PC-9 (cell line): Measurements from ENCODE around the gene DMRT1. TPM values are rescaled to one million over a fixed set of nuclear protein-coding genes. Genes with fewer than 3 reads are reported as not detected.

Experiments used
- BruUV-seq: library from RNA; stranded (reverse); fragments of 400-500 nt; replicated peaks from 2 replicates; lab custom pipeline; 2021; lab: Mats Ljungman, UMichigan
- CTCF ChIA-PET: fragments of 300-600 bp; sonication (Branson Sonifier 250); formaldehyde crosslinking; loops from one replicate; lab custom pipeline; 2022; ENCODE audit warnings: antibody characterized with exemption; lab: Charles Lee
- POLR2A ChIA-PET: fragments of 300-600 bp; sonication (Branson Sonifier 250); formaldehyde crosslinking; loops from one replicate; lab custom pipeline; 2022; ENCODE audit warnings: antibody characterized with exemption; ENCODE audit not compliant: unreplicated experiment; lab: Charles Lee
- DNase-seq, 2 experiments: peaks; one replicate each; pipeline versions ENCODE4 v3.0.0 to v3.0.0-alpha.2; 2015 to 2022; ENCODE audit warnings: mixed read lengths in 1 of 2
- H2AFZ ChIP-seq: fragments of 200-600 bp; sonication (generic); 2 replicates; pipeline ENCODE4 v1.8.1; 2017; ENCODE audit warnings: antibody characterized with exemption
- H3F3A ChIP-seq: fragments of 200-600 bp; sonication (generic); 2 replicates; pipeline ENCODE4 v1.8.1; 2017; ENCODE audit warnings: antibody characterized with exemption, mild to moderate bottlenecking, low read depth; ENCODE audit not compliant: insufficient read depth
- H3K27ac ChIP-seq: fragments of 200-600 bp; sonication (generic); 2 replicates; pipeline ENCODE4 v1.6.1; 2016; ENCODE audit warnings: mixed run types
- H3K27me3 ChIP-seq: fragments of 200-600 bp; sonication (generic); 2 replicates; pipeline ENCODE4 v1.6.1; 2016; ENCODE audit warnings: low read depth, mixed run types; ENCODE audit not compliant: insufficient read depth
- H3K36me3 ChIP-seq: fragments of 200-600 bp; sonication (generic); 2 replicates; pipeline ENCODE4 v1.6.1; 2016; ENCODE audit warnings: low read depth, mixed run types
- H3K4me1 ChIP-seq: fragments of 200-600 bp; sonication (generic); replicated peaks from 2 replicates; pipeline ENCODE4 v1.6.1; 2016; ENCODE audit warnings: mixed run types; ENCODE audit not compliant: insufficient read depth
- H3K4me2 ChIP-seq: fragments of 200-600 bp; sonication (generic); 2 replicates; pipeline ENCODE4 v1.6.1; 2017; ENCODE audit warnings: mixed run types
- H3K4me3 ChIP-seq: fragments of 200-600 bp; sonication (generic); 2 replicates; pipeline ENCODE4 v1.6.1; 2016; ENCODE audit warnings: mixed run types
- H3K79me2 ChIP-seq: fragments of 200-600 bp; sonication (generic); 2 replicates; pipeline ENCODE4 v1.6.1; 2017; ENCODE audit warnings: low read depth, mixed run types
- H3K9me2 ChIP-seq: fragments of 200-600 bp; sonication (generic); 2 replicates; pipeline ENCODE4 v1.8.1; 2017; ENCODE audit warnings: mild to moderate bottlenecking; ENCODE audit not compliant: insufficient read depth
- H3K9me3 ChIP-seq: fragments of 200-600 bp; sonication (generic); 2 replicates; pipeline ENCODE4 v1.8.1; 2016; ENCODE audit warnings: low read depth; ENCODE audit not compliant: insufficient read depth
- H4K20me1 ChIP-seq: fragments of 200-600 bp; sonication (generic); 2 replicates; pipeline ENCODE4 v1.8.1; 2017; ENCODE audit not compliant: insufficient read depth
- CTCF ChIP-seq: fragments of 200-600 bp; sonication (generic); conservative IDR thresholded peaks from 2 replicates; pipeline ENCODE4 v1.6.1; 2017; ENCODE audit warnings: mixed run types, antibody characterized with exemption, mild to moderate bottlenecking, moderate library complexity
- EZH2 ChIP-seq: fragments of 200-600 bp; sonication (generic); IDR thresholded peaks from 2 replicates; pipeline ENCODE4 v1.8.0; 2017; ENCODE audit warnings: antibody characterized with exemption, low read depth
- intact Hi-C: fragments of 100-400 bp; cut with micrococcal nuclease; formaldehyde crosslinking; loops from one replicate; pipeline ENCODE4 v1.10.0; 2022; ENCODE audit not compliant: unreplicated experiment
- total RNA-seq: library from RNA; stranded (reverse); gene quantifications from 2 replicates; pipeline ENCODE4 v1.2.3, GENCODE V29; 2021

Gene DMRT1
- total RNA-seq, 1 experiment from 2014 or later: not detected

- peak; percentile 6 to 62 for DNase-seq
- no peak overlapping the region for H3K27ac ChIP-seq
- ChIA-PET POLR2A (interaction anchor here (0.7 kb wide), 1 partner anchor 20 kb away, joined by 6 read pairs; no protein-coding TSS in a partner anchor), CTCF (no interaction called here)
- no peaks in the 10 kb centered on the region for H3K4me1 ChIP-seq
- intact Hi-C loops: no loop called here
- H3K4me2 ChIP-seq: no peak overlapping the region
- no TSS peak for BruUV-seq
- no peak for TF ChIP-seq CTCF
- no peak for TF ChIP-seq EZH2
- no peaks in the 10 kb centered on the region for H3K79me2 ChIP-seq
- H3K9me2 ChIP-seq: no peaks in the 10 kb centered on the region
- no peak overlapping the region for H2AFZ ChIP-seq
- H3K9me3 ChIP-seq: no peaks in the 10 kb centered on the region
- no peak overlapping the region for H3K4me3 ChIP-seq
- no peaks in the 10 kb centered on the region for H3K36me3 ChIP-seq
- peaks cover 44% of the 10 kb centered on the region for H3K27me3 ChIP-seq
- H4K20me1 ChIP-seq: no peaks in the 10 kb centered on the region
- no peaks in the 10 kb centered on the region for H3F3A ChIP-seq
Measured at GRCh38 chr9:935348-935965, 94.0 kb downstream of the DMRT1 start.

- no peaks in the 10 kb centered on the region for H3F3A ChIP-seq
- ChIA-PET POLR2A (no interaction called here), CTCF (no interaction called here)
- H3K27ac ChIP-seq: no peak overlapping the region
- H3K79me2 ChIP-seq: no peaks in the 10 kb centered on the region
- H4K20me1 ChIP-seq: no peaks in the 10 kb centered on the region
- no peaks in the 10 kb centered on the region for H3K9me3 ChIP-seq
- intact Hi-C loops: no loop called here
- no peaks in the 10 kb centered on the region for H3K36me3 ChIP-seq
- no peak overlapping the region for H3K4me2 ChIP-seq
- H3K4me1 ChIP-seq: no peaks in the 10 kb centered on the region
- no peak for DNase-seq
- no peak for TF ChIP-seq CTCF
- TF ChIP-seq EZH2: no peak
- H3K4me3 ChIP-seq: no peak overlapping the region
- no peaks in the 10 kb centered on the region for H3K9me2 ChIP-seq
- no peak overlapping the region for H2AFZ ChIP-seq
- no TSS peak for BruUV-seq
- H3K27me3 ChIP-seq: peaks cover 6% of the 10 kb centered on the region; the same call in 1 of the 2 replicates
Measured at GRCh38 chr9:942805-943580, 101.5 kb downstream of the DMRT1 start.

- intact Hi-C loops: no loop called here
- no peak overlapping the region for H2AFZ ChIP-seq
- peaks cover 17% of the 10 kb centered on the region for H3K27me3 ChIP-seq
- no peak overlapping the region for H3K4me2 ChIP-seq
- ChIA-PET POLR2A (no interaction called here), CTCF (no interaction called here)
- H3K27ac ChIP-seq: no peak overlapping the region
- DNase-seq: no peak
- H3K36me3 ChIP-seq: no peaks in the 10 kb centered on the region
- no TSS peak for BruUV-seq
- no peaks in the 10 kb centered on the region for H4K20me1 ChIP-seq
- TF ChIP-seq EZH2: no peak
- no peak for TF ChIP-seq CTCF
- no peak overlapping the region for H3K4me3 ChIP-seq
- no peaks in the 10 kb centered on the region for H3K4me1 ChIP-seq
- no peaks in the 10 kb centered on the region for H3K9me3 ChIP-seq
- H3K9me2 ChIP-seq: no peaks in the 10 kb centered on the region
- H3F3A ChIP-seq: no peaks in the 10 kb centered on the region
- H3K79me2 ChIP-seq: no peaks in the 10 kb centered on the region
Measured at GRCh38 chr9:947985-948384, 106.5 kb downstream of the DMRT1 start.
